ENCODE data around the gene PHLDA3.

The PHLDA3 gene

DNA sequence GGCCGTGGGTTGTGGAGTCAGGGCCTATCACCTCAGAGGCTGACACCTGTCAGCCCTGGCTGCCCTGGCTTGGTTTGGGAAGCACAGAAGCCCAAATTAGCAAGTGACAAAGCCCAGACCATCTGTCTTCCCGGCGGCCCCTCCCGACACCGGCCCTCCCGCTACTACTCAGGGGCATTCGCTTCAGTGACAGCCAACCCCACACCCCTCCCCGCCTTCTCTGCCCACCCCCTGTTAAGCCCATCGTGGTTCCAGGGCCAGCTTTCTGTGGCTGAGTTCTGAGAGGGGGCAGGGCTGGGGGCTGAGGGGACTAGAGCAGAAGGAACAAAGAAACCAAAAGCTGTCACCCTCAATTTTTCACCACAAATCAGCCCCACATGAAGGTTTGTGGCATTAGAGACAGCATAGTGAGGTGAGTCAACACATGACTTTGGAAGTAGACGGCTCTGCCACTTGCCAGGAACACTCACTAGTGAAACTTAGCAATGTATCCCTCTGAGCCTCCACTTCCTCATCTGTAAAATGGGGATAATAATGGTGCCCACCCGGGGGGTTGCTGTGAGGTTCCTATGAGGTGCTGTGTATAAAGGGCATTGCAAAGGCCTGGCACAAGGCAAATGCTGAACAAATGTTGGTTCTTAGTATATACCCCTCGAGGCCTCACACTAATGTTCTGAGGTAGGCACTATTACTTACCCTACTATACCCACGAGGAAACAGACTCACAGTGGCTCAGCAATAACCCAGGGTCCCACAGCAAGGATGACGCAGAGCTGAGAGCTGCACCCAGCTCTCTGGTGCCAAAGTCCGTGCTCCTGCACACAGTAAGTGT lies 42.3 kb downstream of the PHLDA3 start:
- no peak for DNase-seq

DNA sequence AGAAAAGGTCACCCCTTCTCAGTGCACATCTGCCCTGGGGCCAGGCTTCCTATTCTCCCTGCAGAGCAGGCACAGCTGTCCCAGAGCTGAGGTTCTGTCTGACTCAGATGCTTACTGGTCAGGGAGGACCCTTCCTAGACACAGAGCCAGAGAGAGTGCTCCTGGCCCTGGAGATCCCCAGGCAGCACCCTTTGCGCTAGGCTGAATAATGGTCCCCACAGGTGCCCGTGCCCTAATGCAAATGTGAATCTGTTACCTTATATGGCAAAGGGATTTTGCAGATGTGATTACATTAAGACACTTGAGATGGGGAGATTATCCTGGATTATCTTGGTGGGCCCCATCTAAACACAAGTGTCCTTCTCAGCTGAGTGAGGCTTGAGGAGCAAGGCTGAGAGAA lies 44.8 kb downstream of the PHLDA3 start:
- no peak for DNase-seq

DNA sequence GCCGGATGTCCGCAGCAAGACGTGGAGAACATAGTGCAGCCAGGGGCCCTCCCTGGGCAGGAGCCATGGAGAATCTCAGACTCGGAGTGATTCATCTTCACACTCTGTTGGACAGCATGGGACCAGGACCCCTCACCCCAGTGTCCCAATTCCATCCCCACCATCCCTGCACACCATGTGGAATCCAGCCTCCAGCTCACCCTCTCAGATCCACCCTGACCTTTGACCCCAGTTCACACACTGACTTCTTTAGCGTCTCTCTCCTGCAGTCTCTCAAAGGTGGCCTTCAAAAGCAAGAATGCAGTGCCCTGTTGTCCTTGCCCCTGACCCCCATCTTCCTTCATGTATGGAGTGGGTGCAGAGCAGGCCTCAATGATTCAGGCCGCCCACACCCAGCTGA lies 45.3 kb downstream of the PHLDA3 start:
- no peak for DNase-seq

DNA sequence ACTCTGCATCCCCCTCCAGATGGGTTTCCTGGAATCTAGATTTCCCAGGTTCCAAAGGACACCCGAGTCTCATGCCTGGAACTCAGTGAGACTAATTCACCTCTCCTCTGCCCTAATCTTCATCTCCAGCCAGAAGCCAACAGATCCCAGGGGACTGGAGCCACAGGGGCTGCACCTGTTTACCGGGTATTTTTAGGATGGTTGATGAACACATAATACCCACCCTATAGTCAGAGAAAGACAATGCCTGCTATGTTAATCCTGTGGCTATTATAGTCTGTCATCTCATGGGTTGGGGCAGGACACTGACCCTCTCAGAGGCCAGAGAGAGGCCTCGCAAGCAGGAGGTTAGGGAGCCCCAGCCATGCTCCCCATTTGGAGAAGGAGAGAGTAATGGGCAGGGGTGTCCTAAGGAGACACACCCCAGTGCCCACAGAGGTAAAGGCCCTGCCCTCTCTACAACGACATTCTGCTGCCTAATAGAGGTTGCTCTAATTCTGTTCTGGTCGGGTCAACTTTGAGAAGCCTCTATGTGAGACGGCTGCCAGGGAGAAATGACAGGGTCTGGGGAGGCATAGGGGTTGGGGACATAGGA lies 46.5 kb downstream of the PHLDA3 start:
- no peak for DNase-seq

DNA sequence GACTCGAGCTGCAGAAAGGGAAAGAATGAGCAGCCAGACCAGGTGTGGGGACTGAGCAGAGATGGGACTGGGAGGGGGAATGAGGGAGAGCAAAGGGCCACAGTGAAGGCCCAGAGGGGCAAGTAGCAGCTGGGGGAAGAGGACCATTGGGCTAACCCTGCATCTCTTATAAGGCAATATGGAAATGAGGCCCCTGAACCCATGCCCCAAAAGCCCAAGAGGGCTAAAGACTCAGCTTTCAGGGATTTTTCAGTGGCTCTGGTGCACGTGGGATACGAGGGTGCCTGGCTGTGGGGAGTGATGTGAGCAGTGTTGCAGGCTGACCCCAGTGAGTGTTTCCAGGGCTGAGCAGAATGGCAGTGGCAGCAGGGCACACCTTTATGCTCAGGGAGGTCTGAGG lies 47.0 kb downstream of the PHLDA3 start:
- no peak for DNase-seq

DNA sequence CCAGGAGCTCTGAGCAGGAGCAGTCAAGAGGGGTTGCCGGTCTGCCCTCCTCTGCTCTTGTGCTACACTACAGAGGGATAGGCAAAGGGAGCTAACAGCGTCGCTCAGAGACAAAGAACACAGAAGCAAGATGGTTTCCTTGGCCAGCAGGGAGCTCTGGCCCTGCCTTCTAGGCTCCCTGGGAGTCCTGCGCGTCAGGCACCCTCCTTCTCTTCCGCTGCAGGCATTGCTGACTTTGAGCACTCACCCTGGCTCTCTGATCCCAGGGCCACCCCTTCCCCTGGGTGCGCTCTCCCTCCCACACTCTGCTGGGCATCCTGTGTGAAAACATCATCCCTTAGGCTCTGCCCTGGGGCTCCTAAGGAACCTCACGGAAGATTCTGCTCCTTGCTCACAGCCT lies 47.9 kb downstream of the PHLDA3 start:
- DNase-seq, result no peak

DNA sequence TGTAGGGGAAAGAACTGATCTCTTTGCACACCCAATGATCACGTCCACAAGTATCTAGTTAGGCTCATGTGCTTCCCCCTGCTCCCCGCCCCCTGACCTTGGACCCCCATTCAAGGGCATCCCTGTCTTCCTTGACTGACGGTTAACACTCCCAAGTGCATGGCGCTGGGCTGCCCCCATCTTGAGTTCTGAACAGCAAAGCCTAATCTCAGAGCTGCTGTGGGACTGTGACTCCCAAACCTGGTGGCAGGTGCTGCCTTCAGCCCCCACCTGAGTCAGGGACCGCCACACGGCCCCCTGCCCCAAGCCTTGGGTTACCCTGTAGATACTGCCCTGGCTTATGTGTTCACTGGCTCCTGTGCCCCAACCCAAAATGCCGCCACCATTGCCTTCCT lies 48.4 kb downstream of the PHLDA3 start:
- no peak for DNase-seq

DNA sequence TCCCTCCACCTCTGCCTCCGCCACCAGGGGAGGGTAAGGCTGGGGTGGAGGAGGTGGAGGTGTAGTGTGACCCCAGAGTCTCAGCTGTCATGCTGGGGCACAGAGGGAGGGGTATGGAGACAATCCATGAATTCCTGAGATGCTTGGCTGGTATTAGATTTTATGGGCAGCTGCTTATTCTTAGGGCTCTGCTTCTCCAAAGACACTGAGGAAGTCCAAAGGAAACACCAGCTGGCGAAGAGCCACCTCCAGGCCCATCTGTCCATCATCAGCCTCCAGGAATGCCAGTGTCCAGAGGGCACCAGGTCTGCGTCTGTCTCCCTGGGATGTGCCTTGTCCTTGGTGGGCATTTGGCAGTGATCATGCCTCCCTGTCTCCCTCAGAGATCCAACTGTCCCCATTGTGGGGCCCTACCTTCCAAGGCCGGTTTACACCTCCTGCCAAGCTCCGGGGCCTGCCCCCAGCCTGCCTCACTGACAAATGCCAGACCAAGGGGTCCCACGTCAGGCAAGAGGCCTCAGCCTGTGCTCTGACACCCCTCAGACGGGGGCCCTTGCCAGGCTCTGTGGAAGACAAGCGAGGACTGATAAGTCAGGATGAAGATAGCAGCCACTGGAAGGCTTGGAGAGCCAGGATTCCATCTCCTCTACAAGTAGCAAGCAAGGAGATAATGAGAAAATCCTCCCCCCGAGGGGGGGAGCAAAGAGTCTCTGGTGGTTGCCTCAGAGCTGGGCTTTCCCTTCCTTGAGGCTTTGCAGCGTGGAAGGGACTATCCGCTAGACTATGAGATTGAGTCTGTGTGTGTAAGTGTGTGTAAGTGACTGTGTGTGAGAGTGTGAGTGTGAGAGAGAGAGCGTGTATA lies 49.0 kb downstream of the PHLDA3 start:
- DNase-seq, result no peak

DNA sequence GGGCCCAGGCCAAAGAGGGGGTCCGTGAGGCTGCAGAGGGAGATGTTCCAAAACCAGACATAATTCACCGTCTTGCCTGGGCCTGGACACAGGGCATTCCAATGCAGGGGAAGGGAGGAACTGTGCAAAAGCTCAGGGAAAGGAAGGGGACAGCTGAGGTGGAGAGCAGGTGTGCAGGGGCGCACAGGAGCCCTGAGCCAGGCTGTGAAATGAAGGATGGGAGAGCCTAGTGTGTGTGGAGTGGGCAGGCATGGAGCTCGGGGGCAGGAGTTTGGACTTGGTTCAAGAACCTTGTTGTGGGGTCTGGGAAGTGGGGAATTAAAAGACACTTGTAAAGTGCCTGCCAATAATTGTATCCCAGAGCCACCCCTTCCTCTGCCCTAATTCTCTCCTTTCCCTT lies 49.7 kb downstream of the PHLDA3 start:
- DNase-seq, result no peak

DNA sequence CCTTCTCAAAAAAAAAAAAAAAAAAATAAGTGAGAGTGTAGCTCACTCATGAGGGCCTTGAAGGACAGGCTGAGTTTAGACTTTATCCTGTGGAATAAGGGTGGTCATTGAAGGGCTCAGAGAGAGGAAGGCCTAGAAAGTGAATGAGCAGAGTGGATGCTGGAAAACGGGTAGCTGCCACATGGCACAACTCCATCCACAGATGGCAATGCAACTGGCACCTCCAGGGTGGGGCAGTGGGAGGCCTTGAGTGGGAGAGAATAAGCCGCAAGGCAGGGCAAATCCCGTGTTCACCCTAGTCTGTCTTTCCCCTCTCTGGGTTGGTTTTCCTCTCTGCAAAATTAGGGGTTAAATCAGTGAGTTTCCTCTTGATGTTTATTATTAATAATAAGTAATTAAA lies 50.5 kb downstream of the PHLDA3 start:
- DNase-seq, result no peak
